Stimulated activated CD8-positive, alpha-beta memory T cell treated with anti-CD3 and anti-CD28 coated beads, Interleukin-7, amount 100 ng/mL, for 4 hours (primary cell): ENCODE data around the gene SORCS2.

Source experiments
- DNase-seq, 2 donors: peaks; one replicate each; pipeline ENCODE4 v3.0.0-alpha.2; 2020; ENCODE audit warnings: low read depth in 2 of 2

The SORCS2 gene

GRCh38 chr4:7507381-7507780 is 315.0 kb downstream of the SORCS2 start:
- no peak for DNase-seq

- no peak for DNase-seq
Measured at GRCh38 chr4:7510066-7510465, 317.7 kb downstream of the SORCS2 start.

GRCh38 chr4:7510538-7510937 is 318.2 kb downstream of the SORCS2 start:
- no peak for DNase-seq

DNA sequence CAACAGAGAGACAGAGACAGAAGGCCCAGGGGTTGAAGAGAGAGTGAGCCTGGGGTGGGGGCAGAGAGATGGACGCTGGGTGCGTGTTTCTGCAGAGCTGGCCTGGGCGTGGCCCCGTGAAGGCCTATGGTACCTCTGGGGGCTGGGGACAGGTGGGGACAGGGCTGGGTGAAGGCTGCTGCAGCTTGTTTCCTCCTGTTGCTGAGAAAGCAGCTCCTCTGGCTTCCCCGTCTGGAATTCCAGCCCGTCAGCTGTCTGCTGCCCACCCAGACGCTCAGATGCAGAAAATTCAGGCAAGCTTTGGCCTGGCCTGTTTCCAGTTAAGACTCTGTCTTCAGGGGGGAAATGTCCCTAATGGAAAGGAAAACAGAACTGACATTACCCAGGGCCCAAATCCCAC is 319.2 kb downstream of the SORCS2 start:
- DNase-seq: no peak

GRCh38 chr4:7512428-7512827 is 320.1 kb downstream of the SORCS2 start:
- DNase-seq: no peak

GRCh38 chr4:7512946-7513345 is 320.6 kb downstream of the SORCS2 start:
- no peak for DNase-seq

DNA sequence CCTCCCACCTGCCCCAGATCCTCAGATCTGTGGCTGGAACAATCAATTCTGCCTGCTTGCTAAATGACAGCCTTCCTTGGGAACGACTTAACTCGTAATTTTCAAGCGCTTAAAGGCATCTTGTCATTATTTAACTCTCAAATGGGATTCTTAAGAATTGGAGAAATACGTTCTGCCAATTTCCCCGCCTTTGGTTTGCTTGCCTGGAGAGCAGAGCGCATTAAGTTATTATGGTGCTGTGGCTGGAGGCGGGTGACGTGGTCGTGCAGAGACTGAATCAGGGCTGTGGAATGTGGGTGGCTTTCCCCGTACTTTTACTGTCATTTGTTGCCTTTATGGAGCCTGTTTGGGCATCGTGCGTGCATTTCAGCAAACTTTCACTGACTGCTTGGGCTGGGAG is 321.3 kb downstream of the SORCS2 start:
- no peak for DNase-seq

DNA sequence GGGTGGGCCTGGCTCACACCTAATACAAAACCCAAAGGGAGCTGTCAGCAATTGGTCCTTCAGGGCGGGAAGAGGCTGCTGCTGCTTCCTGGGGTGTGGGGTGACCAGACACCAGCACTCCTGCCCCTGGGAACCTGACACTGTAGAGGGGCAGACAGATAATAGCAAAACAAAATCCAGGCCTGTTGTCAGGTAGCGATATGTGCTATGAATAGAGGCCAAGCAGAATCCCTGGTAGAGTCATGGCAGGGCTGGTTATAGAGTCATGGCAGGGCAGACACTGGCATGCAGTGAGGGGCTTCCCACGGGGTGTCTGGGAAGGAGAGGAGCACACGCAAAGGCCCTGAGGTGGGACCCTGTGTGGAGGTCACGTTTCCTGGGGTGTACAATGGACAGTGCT is 321.9 kb downstream of the SORCS2 start:
- DNase-seq: no peak

DNA sequence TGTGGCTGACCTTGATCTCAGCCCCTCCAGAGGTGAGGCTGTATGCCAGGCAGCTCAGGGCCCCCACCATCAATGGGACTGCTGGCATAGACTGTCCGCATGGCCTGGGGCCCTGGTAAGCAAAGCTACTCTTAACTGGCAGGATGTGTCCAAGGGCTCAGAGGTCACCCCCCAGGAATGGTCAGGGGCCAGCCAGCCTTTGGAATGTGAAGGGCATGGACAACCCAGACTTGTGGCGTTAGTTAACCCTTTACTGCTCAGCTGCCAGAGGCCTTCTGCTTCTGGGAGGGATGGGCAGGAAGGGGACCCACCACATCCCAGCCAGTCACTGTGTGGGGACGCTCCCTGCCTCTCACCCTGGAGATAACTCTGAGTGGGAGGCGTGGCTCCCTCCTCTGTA is 322.5 kb downstream of the SORCS2 start:
- DNase-seq: no peak

DNA sequence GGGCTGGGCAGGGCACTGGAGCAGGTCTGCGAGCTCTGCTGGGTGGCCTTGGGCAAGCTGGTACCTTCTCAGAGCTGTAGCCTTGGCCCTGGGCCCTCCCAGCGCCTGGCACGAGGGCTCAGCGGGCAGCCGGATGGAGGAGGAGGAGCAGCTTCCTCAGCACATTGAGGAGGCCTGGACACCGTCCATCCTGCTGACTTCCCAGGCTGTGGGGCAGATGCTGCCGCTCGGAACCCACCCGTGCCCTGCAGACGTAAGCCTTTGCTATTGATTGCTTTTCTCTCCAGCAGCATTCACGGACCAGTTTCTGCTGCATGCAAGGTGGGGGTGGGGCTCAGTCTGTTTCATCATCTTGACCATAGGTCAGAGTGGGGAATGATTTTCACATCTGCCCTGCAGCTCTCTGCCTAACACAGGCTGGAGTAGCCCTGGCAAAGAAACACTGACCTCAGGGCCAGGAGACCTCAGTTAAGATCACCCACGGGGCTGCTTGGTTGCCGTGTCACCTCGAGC is 323.1 kb downstream of the SORCS2 start:
- DNase-seq: no peak

- DNase-seq: no peak
Measured at GRCh38 chr4:7516096-7516772, 323.9 kb downstream of the SORCS2 start.

GRCh38 chr4:7516773-7517144 is 324.4 kb downstream of the SORCS2 start:
- DNase-seq: no peak

GRCh38 chr4:7518871-7519637 is 326.7 kb downstream of the SORCS2 start:
- no peak for DNase-seq

GRCh38 chr4:7519638-7520376 is 327.5 kb downstream of the SORCS2 start:
- DNase-seq: no peak

- no peak for DNase-seq
Measured at GRCh38 chr4:7521666-7522065, 329.3 kb downstream of the SORCS2 start.

DNA sequence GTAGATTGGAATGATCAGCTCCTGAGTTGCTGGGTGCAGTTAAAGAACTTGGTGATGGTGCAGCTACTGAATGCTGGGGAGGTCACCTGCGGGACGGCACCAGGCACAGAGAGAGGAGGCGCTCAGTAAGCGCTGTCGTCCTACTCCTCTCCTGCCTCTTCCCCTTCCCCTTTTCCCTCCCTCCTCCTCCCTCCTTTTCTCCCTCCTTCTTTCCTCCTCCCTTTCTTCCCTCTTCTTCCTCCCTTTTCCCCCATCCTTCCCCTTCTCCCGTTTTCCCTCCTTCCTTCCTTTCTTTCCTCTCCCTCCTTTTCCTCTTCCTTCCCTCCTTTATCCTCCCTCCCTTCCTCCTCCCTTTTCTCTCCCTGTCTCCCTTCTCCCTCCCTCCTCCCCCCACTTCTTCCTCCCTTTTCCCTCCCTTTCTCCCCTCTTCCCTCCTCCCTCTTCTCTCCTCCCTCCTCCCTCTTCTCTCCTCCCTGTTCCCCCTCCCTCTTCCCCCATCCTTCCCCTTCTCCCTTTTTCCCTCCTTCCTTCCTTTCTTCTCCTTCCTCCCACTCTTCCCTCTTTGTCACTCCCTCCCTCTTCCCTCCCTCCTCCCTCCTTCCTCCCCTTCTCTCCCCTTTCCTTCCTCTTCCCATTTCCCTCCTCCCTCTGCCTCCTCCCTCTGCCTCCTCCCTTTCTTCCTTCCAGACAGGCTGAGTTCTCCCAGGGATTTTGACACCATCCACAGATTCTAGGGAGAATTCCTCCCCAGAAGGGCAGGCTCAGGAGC is 330.3 kb downstream of the SORCS2 start:
- no peak for DNase-seq

- no peak for DNase-seq
Measured at GRCh38 chr4:7523526-7523925, 331.2 kb downstream of the SORCS2 start.

DNA sequence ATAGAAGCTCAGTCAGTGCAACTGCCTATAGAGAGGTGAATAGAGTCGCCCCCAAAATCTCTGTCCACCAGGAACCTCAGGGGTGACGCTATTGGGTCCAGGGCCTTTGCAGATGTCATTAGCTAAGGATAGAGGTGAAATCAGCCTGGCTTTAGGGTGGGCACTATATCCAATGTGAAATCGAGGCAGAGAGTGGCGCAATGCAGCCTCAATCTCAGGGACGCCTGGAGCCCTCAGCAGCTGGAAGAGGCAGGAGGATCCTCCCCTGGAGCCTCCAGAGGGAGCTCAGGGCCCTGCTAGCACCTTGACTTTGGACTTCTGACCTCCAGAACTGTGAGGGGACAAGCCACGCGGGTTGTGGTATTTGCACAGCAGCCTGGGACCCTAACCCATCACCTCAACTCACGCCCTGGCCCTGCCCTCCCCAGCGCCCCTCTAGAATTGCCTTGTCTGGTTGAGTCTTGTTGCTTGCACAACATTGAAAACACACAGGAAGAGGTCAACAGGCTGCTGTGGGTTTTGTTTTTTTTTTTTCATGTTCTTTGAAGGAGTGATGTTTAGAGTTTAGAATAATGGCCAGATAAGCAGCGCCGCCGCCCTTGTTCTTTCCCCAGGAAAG is 331.8 kb downstream of the SORCS2 start:
- no peak for DNase-seq

GRCh38 chr4:7524843-7525242 is 332.5 kb downstream of the SORCS2 start:
- DNase-seq: no peak

GRCh38 chr4:7526491-7526890 is 334.2 kb downstream of the SORCS2 start:
- DNase-seq: no peak

- no peak for DNase-seq
Measured at GRCh38 chr4:7526929-7527535, 334.7 kb downstream of the SORCS2 start.
